Tibial nerve (tissue), 4 donors: ENCODE measurements around the gene CGB2. TPM values are rescaled to one million over a fixed set of nuclear protein-coding genes. Genes with fewer than 3 reads are reported as not detected.
"Not testable (repeated sequence)": the region's sequence is repeated elsewhere in the genome, so short reads cannot be mapped to it uniquely, and the experiment has no call there.

ENCODE experiments used
- DNase-seq, 2 donors: peaks; one replicate each; pipeline ENCODE4 v3.0.0-alpha.2; 2019; ENCODE audit warnings: low spot score in 2 of 2
- H3K27ac ChIP-seq, 4 donors: fragments of 200-600 bp; sonication (generic) in 3 of 4; one replicate each; pipeline ENCODE4 v1.5.1; 2017 to 2019; ENCODE audit warnings: mild to moderate bottlenecking in 1 of 4
- H3K27me3 ChIP-seq, 2 donors: fragments of 200-600 bp; sonication (generic) in 1 of 2; one replicate each; pipeline versions ENCODE4 v1.5.1 to v1.6.0; 2017 to 2019
- H3K36me3 ChIP-seq, 3 donors: fragments of 200-600 bp; sonication (generic); one replicate each; pipeline ENCODE4 v1.5.1; 2018 to 2019
- H3K4me1 ChIP-seq, 4 donors: fragments of 200-600 bp; sonication (generic) in 3 of 4; one replicate each; pipeline ENCODE4 v1.5.1; 2017 to 2019
- H3K4me3 ChIP-seq, 4 donors: fragments of 200-600 bp; sonication (generic) in 3 of 4; one replicate each; pipeline ENCODE4 v1.5.1; 2017 to 2019; ENCODE audit warnings: mild to moderate bottlenecking in 1 of 4, moderate library complexity in 1 of 4
- H3K9me3 ChIP-seq, 4 donors: fragments of 200-600 bp; sonication (generic) in 3 of 4; one replicate each; pipeline ENCODE4 v1.5.1; 2017 to 2019
- EP300 ChIP-seq, 2 donors: sonication (generic); formaldehyde crosslinking; IDR thresholded peaks; one replicate each; pipeline ENCODE4 v1.6.1; 2017; ENCODE audit warnings: antibody characterized with exemption in 2 of 2, mild to moderate bottlenecking in 1 of 2
- POLR2A ChIP-seq, 2 donors: fragments of 450-650 bp; IDR thresholded peaks; one replicate each; pipeline ENCODE4 v1.6.1; 2017; ENCODE audit warnings: antibody characterized with exemption in 2 of 2, mild to moderate bottlenecking in 2 of 2, moderate library complexity in 2 of 2
- WGBS, 2 donors: methylation state at CpG; one replicate each; pipeline ENCODE4 v1.1.5; 2018; 5-methylcytosine and 5-hydroxymethylcytosine counted together
- total RNA-seq, 4 donors: library from RNA; depleted of rRNA; stranded (reverse); fragments of >200 nt; gene quantifications; one replicate each; pipeline ENCODE4 v1.1.0, GENCODE V29; 2016
- TF ChIP-seq, protein P1 (sequence below), 5 experiments: fragments of 200-600 bp in 3 of 5; fragments of 450-650 bp in 2 of 5; sonication (generic) in 3 of 5; IDR thresholded peaks; one replicate each; pipeline ENCODE4 v1.5.1; 2016 to 2019; ENCODE audit warnings: antibody characterized with exemption in 5 of 5, mild to moderate bottlenecking in 3 of 5, moderate library complexity in 2 of 5

The CGB2 gene
- total RNA-seq, 4 donors from 2014 or later, result not detected

DNA sequence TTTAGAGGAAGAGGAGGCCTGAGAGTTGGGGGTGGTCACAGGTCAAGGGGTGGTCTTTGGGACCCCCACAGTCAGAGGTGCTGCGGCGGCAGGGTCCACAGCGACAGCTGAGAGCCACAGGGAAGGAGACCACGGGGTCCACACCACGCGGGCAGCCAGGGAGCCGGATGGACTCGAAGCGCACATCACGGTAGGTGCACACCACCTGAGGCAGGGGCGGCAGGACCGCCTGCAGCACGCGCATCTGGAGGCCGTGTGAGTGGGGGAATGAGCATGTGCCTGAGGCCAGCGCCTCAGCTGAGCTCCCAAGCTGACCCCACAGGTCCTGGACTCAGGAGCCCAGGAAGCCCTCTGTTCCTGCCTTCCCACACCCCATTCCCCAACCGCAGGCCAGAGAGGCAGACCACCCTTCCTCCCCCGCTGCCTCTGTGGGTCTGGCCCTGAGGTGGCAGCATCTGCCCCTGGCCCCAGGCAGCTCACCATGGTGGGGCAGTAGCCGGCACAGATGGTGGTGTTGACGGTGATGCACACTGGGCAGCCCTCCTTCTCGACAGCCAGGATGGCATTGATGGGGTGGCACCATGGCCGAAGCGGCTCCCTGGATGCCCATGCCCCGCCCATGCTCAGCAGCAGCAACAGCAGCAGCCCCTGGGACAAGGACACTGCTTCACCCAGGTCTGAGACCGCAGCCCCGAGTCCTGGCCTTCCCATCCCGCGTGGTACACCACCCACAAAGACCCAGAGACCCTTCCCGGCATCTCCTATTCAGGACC, 15.4 kb upstream of the CGB2 start:
- H3K27ac ChIP-seq, result no peak overlapping the region
- H3K27me3 ChIP-seq, result peaks cover 0 to 35% of the 10 kb centered on the region in 2 donors
- no peak for DNase-seq
- peaks cover 0 to 26% (median 19%) of the 10 kb centered on the region in 4 donors for H3K4me1 ChIP-seq
- H3K36me3 ChIP-seq, result peaks cover 0 to 54% (median 5%) of the 10 kb centered on the region in 3 donors
- H3K4me3 ChIP-seq, result no peak overlapping the region
- H3K9me3 ChIP-seq, result no peaks in the 10 kb centered on the region
- no peak for TF ChIP-seq POLR2A (IDR thresholded peaks at IDR 0.05)
- TF ChIP-seq EP300 (IDR thresholded peaks at IDR 0.05), result no peak
- TF ChIP-seq, protein P1, sequence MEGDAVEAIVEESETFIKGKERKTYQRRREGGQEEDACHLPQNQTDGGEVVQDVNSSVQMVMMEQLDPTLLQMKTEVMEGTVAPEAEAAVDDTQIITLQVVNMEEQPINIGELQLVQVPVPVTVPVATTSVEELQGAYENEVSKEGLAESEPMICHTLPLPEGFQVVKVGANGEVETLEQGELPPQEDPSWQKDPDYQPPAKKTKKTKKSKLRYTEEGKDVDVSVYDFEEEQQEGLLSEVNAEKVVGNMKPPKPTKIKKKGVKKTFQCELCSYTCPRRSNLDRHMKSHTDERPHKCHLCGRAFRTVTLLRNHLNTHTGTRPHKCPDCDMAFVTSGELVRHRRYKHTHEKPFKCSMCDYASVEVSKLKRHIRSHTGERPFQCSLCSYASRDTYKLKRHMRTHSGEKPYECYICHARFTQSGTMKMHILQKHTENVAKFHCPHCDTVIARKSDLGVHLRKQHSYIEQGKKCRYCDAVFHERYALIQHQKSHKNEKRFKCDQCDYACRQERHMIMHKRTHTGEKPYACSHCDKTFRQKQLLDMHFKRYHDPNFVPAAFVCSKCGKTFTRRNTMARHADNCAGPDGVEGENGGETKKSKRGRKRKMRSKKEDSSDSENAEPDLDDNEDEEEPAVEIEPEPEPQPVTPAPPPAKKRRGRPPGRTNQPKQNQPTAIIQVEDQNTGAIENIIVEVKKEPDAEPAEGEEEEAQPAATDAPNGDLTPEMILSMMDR (IDR thresholded peaks at IDR 0.05), result no peak
- 87 to 93% methylated on average over 16 of the region's 29 CpGs for WGBS, 2 donors

DNA sequence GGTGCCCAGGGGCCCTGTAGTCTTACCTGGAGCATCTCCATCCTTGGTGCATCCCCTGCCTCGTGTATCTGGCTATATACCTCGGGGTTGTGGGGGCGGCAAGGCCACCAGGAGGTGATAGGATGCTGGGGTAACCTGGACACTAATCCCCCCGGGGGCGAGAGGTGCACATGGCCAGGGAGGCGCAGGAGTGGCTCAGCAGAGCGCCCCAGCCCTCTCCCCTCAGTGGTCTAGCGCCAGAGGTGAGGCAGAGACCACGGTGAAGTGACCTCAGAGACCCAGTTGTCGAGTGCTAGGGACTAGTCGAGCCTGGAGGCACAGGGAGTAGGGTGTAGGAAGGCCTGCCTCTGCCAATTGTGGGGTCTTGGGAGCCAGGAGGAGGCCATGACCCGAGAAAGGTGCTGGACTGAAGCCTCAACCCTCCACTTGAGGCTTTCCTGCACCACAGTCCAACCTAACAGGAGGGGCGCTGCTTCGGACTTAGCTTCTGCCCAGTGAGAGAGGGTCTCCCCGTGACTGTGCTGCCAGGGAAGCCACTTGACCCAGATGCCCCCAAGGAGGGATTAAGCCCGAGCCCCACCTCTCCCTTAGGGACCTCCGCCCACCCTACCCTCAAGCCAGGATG, 14.5 kb upstream of the CGB2 start, which contains the start of gene LHB:
Gene LHB, minus strand, starts transcription at position 51 of the 625 bp plus-strand sequence. Its CDS starts 10 bp downstream, at position 41.
- no peak within 1 kb of the TSS for H3K27ac ChIP-seq
- H3K36me3 ChIP-seq, result peaks cover 0 to 45% (median 4%) of the 10 kb centered on the region in 3 donors
- TF ChIP-seq, protein P1 (IDR thresholded peaks at IDR 0.05), result no peak
- TF ChIP-seq POLR2A (IDR thresholded peaks at IDR 0.05) (no peak), EP300 (IDR thresholded peaks at IDR 0.05) (no peak)
- H3K27me3 ChIP-seq, result peaks cover 0 to 43% of the 10 kb centered on the region in 2 donors
- peaks cover 0 to 26% (median 19%) of the 10 kb centered on the region in 4 donors for H3K4me1 ChIP-seq
- no peaks in the 10 kb centered on the region for H3K9me3 ChIP-seq
- 71 to 82% methylated on average over 12 to 17 of the region's 17 CpGs for WGBS, 2 donors
- peak within 1 kb of the TSS; percentile 6 to 56 (median 44) for H3K4me3 ChIP-seq
- no peak for DNase-seq

DNA sequence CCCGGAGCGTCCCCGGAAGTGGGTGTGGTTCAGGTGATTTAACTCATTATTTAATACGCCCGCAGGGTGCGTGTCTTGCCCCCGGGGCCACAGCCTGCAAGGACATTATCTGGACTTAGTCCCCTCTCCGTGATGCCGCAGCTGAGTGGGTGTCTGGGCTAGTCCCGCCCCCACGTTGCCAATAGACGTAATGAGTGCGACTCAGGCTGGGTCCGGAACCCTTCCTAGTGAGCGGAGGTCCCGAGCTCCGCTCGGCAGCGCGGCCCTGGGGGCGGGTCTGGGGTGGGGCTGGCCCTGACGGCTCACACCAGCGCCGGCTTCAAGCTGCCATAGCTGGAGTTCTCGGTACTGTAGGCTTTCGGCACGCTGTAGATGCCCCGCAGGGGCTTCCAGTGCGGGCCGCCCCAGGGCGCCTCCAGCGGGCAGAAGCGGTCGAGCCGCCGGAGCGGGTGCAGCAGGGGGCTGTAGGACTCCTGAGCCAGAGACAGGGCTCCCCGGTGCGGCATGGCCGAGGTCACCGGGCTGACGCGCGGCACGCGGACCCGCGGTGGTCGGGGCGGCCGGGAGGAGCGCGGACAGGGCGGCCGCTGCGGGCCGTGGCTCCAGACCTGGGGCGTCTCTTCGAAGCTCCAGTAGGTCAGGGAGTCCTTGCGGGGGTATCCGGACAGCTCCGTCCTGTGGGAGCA, 13.9 kb upstream of the CGB2 start:
- 2% methylated on average over 25 to 35 of the region's 62 CpGs for WGBS, 2 donors

DNA sequence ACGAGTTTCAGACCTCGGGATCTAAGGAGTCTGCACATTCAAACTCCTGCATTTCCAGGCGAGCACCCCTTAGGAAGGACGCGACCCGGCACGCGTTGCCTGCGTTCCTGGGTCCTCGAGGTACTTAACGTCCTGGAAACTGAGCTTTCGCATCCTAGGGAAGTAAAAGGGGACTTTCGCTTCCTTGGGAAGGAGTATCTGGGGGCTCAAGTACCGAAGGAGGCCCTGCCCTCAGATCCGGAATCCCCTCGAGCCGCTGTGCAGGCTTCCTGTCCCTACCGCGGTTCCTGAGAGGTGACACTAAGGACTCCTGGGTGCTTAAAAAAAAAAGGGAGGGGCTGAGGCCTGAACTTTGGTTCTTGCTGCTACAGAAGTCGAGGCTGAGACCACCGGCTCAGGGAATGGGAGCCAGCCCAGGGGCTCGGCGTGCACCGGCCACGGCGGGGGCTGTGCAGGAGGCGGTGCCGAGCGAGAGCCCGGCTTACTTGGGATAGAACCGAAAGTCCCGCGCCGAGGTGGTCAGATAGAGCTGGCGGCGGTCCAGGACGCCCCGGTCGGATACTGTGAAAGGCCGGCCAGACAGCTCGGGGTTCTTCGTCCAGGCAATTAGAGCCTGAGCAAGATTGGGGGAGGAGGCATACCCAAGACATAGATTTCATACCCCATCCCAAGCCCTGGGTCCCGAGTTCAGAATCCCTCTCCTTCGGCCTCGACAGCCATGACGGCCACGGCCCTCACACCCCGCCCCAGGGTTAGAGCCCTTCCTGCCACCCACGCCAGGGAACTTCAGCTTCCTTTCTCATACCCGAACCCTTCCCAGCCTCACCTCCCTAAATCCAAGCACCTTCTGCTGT, 13.1 kb upstream of the CGB2 start:
- not testable (repeated sequence) for DNase-seq, H3K27ac ChIP-seq, H3K9me3 ChIP-seq
- 1 to 5% methylated on average over 24 to 38 of the region's 50 CpGs for WGBS, 2 donors
- Histone ChIP-seq H3K4me3 (peak overlapping the region; percentile 6 to 56 (median 46)), H3K36me3 (peaks cover 0 to 30% (median 4%) of the 10 kb centered on the region in 3 donors), H3K4me1 (peaks cover 0 to 26% (median 19%) of the 10 kb centered on the region in 4 donors), H3K27me3 (peaks cover 0 to 46% of the 10 kb centered on the region in 2 donors)

More for the DNA sequence above, 13.9 kb upstream of the CGB2 start:
- H3K4me1 ChIP-seq, result peaks cover 0 to 26% (median 19%) of the 10 kb centered on the region in 4 donors
- TF ChIP-seq, protein P1 (IDR thresholded peaks at IDR 0.05), result peak; percentile 37 to 63 (median 42)
- TF ChIP-seq EP300 (IDR thresholded peaks at IDR 0.05) (no peak), POLR2A (IDR thresholded peaks at IDR 0.05) (no peak)
- H3K9me3 ChIP-seq, result no peaks in the 10 kb centered on the region
- H3K36me3 ChIP-seq, result peaks cover 0 to 38% (median 4%) of the 10 kb centered on the region in 3 donors
- H3K27me3 ChIP-seq, result peaks cover 0 to 46% of the 10 kb centered on the region in 2 donors
- DNase-seq, result no peak
- H3K4me3 ChIP-seq, result peak overlapping the region; percentile 6 to 56 (median 46)
- no peak overlapping the region for H3K27ac ChIP-seq
